IMR-90 (cell line): ENCODE results near the gene FOXN4. TPM values are rescaled to one million over a fixed set of nuclear protein-coding genes. Genes with fewer than 3 reads are reported as not detected.

ENCODE experiments used
- ATAC-seq: fragments of 200-7000 bp; cut with Tn5 transposase; 2 replicates; pipeline ENCODE4 v1.9.1; 2020; ENCODE audit warnings: low read depth, mild to moderate bottlenecking, moderate library complexity
- BruUV-seq: library from RNA; stranded (reverse); fragments of 400-500 nt; replicated peaks from 2 replicates; lab custom pipeline; 2021; lab: Mats Ljungman, UMichigan
- CTCF ChIA-PET: fragments of 300-600 bp; formaldehyde crosslinking; extraction: SDS; loops from one replicate; lab custom pipeline; 2021; ENCODE audit warnings: antibody characterized with exemption; lab: Yijun Ruan, JAX
- POLR2A ChIA-PET: fragments of 300-600 bp; sonication (Branson Sonifier 250); formaldehyde crosslinking; loops from one replicate; lab custom pipeline; 2022; ENCODE audit warnings: antibody characterized with exemption; ENCODE audit not compliant: unreplicated experiment; lab: Charles Lee
- DNase-seq: peaks from one replicate; pipeline ENCODE4 v3.0.0; 2013
- H2AFZ ChIP-seq: replicated peaks from 2 replicates; pipeline ENCODE3; 2013; ENCODE audit warnings: low read length, mild to moderate bottlenecking; ENCODE audit not compliant: poor library complexity
- H2AK5ac ChIP-seq: 2 replicates; pipeline ENCODE4 v1.6.1; 2013; ENCODE audit warnings: low read depth, low read length, inconsistent platforms
- H2AK9ac ChIP-seq: replicated peaks from 2 replicates; pipeline ENCODE3; 2013; ENCODE audit warnings: mild to moderate bottlenecking, low read depth, low read length, moderate library complexity; ENCODE audit not compliant: poor library complexity
- H2BK120ac ChIP-seq: 2 replicates; pipeline ENCODE4 v1.6.1; 2013; ENCODE audit warnings: low read depth, low read length, inconsistent platforms
- H2BK15ac ChIP-seq: 3 replicates; pipeline ENCODE4 v1.6.1; 2013; ENCODE audit warnings: low read depth, low read length, inconsistent platforms
- H2BK20ac ChIP-seq: 2 replicates; pipeline ENCODE4 v1.6.1; 2013; ENCODE audit warnings: low read depth, mild to moderate bottlenecking, inconsistent platforms, low read length, moderate library complexity
- H2BK5ac ChIP-seq: 2 replicates; pipeline ENCODE4 v1.6.1; 2013; ENCODE audit warnings: mild to moderate bottlenecking, low read depth, low read length, inconsistent platforms; ENCODE audit not compliant: poor library complexity, severe bottlenecking
- H3K14ac ChIP-seq: replicated peaks from 2 replicates; pipeline ENCODE4 v1.6.1; 2013; ENCODE audit warnings: low read depth, low read length, inconsistent platforms
- H3K18ac ChIP-seq: 2 replicates; pipeline ENCODE4 v1.6.1; 2013; ENCODE audit warnings: low read depth, low read length, control low read depth
- H3K23ac ChIP-seq: 2 replicates; pipeline ENCODE4 v1.6.1; 2013; ENCODE audit warnings: low read depth, low read length, inconsistent platforms
- H3K27ac ChIP-seq: 2 replicates; pipeline ENCODE4 v1.5.1; 2013; ENCODE audit warnings: mild to moderate bottlenecking, control low read depth, low read length; ENCODE audit not compliant: insufficient read depth
- H3K27me3 ChIP-seq: 2 replicates; pipeline ENCODE4 v1.6.1; 2013; ENCODE audit warnings: low read length; ENCODE audit not compliant: control insufficient read depth, insufficient read depth
- H3K36me3 ChIP-seq: 2 replicates; pipeline ENCODE4 v1.6.1; 2013; ENCODE audit warnings: low read length, mixed read lengths; ENCODE audit not compliant: control insufficient read depth, insufficient read depth
- H3K4ac ChIP-seq: 2 replicates; pipeline ENCODE4 v1.6.1; 2013; ENCODE audit warnings: low read depth, low read length, inconsistent platforms
- H3K4me1 ChIP-seq: 2 replicates; pipeline ENCODE4 v1.6.1; 2013; ENCODE audit warnings: low read length, mixed read lengths; ENCODE audit not compliant: control insufficient read depth, insufficient read depth
- H3K4me2 ChIP-seq: 2 replicates; pipeline ENCODE4 v1.6.1; 2013; ENCODE audit warnings: low read depth, mild to moderate bottlenecking, control low read depth, low read length, moderate library complexity
- H3K4me3 ChIP-seq: 2 replicates; pipeline ENCODE4 v1.5.1; 2013; ENCODE audit warnings: low read depth, mild to moderate bottlenecking, control low read depth, low read length, moderate library complexity; ENCODE audit not compliant: insufficient read depth
- H3K56ac ChIP-seq: 2 replicates; pipeline ENCODE4 v1.6.1; 2013; ENCODE audit warnings: low read length, inconsistent platforms; ENCODE audit not compliant: insufficient read depth; ENCODE audit errors: extremely low read depth
- H3K79me1 ChIP-seq, 2 experiments: 2 replicates each; pipeline ENCODE4 v1.6.1; 2013; ENCODE audit warnings: low read length in 2 of 2, inconsistent platforms in 1 of 2, low read depth in 1 of 2
- H3K9ac ChIP-seq: 2 replicates; pipeline ENCODE4 v1.6.1; 2013; ENCODE audit warnings: low read depth, low read length, control low read depth
- H3K9me1 ChIP-seq: 2 replicates; pipeline ENCODE4 v1.6.1; 2013; ENCODE audit warnings: low read length, inconsistent platforms; ENCODE audit not compliant: insufficient read depth
- H3K9me3 ChIP-seq: 2 replicates; pipeline ENCODE4 v1.6.1; 2013; ENCODE audit warnings: low read length; ENCODE audit not compliant: control insufficient read depth, insufficient read depth
- H4K20me1 ChIP-seq: 2 replicates; pipeline ENCODE4 v1.6.1; 2013; ENCODE audit warnings: low read length, inconsistent platforms; ENCODE audit not compliant: insufficient read depth
- H4K5ac ChIP-seq: 2 replicates; pipeline ENCODE4 v1.6.1; 2013; ENCODE audit warnings: mild to moderate bottlenecking, low read depth, low read length, control low read depth
- H4K8ac ChIP-seq, 2 experiments: 2 replicates each; pipeline ENCODE4 v1.6.1; 2013; ENCODE audit warnings: low read depth in 2 of 2, low read length in 2 of 2, control low read depth in 1 of 2, inconsistent platforms in 1 of 2
- H4K91ac ChIP-seq: 2 replicates; pipeline ENCODE4 v1.6.1; 2013; ENCODE audit warnings: low read depth, low read length, inconsistent platforms; ENCODE audit not compliant: insufficient read depth
- CEBPB ChIP-seq: IDR thresholded peaks from 2 replicates; pipeline ENCODE4 v1.6.1; 2012; ENCODE audit warnings: low read depth, low read length, improper control_type of control experiment
- MXI1 ChIP-seq: IDR thresholded peaks from 2 replicates; pipeline ENCODE4 v1.6.1; 2012; ENCODE audit warnings: low read depth, mild to moderate bottlenecking, low read length, moderate library complexity, borderline replicate concordance
- WGBS, 2 experiments: methylation state at CpG; one replicate each; pipeline versions ENCODE4 v1.1.5 to v1.1.7; 2013; ENCODE audit warnings: missing lambda C conversion rate in 2 of 2; ENCODE audit not compliant: insufficient read length in 1 of 2; ENCODE audit errors: extremely low coverage in 2 of 2; 5-methylcytosine and 5-hydroxymethylcytosine counted together
- dilution Hi-C: fragments of 300-500 bp; cut with HindIII; formaldehyde crosslinking; loops from one replicate; pipeline ENCODE4 v1.14.3; 2018; ENCODE audit warnings: low sequenced_read_pairs; ENCODE audit not compliant: unreplicated experiment
- in situ Hi-C: fragments of 300-500 bp; cut with MboI; formaldehyde crosslinking; loops from 3 replicates; pipeline ENCODE4 v1.14.3; 2019; ENCODE audit warnings: low sequenced_read_pairs, inconsistent platforms, mixed read lengths
- intact Hi-C: fragments of 100-400 bp; cut with micrococcal nuclease; formaldehyde crosslinking; loops from 2 replicates; pipeline ENCODE4 v1.10.0; 2022
- polyA plus RNA-seq, 3 experiments: library from polyadenylated mRNA; depleted of rRNA; stranded (reverse); fragments of >200 nt; gene quantifications; 2 replicates each; pipeline ENCODE4 v1.2.3, GENCODE V29; 2012; ENCODE audit warnings: low replicate concordance in 1 of 3
- total RNA-seq: library from RNA; depleted of rRNA; stranded (reverse); fragments of >200 nt; gene quantifications from 2 replicates; pipeline ENCODE4 v1.2.3, GENCODE V29; 2012

Gene FOXN4
- total and polyA plus RNA-seq, 2 of the 4 experiments (the other 2 are of a cell fraction) = not detected

GRCh38 chr12:109277899-109278762, 31.0 kb downstream of the FOXN4 start:
- H2BK120ac ChIP-seq = no peak overlapping the region
- ChIA-PET CTCF (no interaction called here), POLR2A (no interaction called here)
- in situ Hi-C loops = no loop called here
- H3K79me1 ChIP-seq = no peaks in the 10 kb centered on the region
- H3K9me3 ChIP-seq = no peaks in the 10 kb centered on the region
- H2BK15ac ChIP-seq = no peak overlapping the region
- no peaks in the 10 kb centered on the region for H3K36me3 ChIP-seq
- ATAC-seq = peak; percentile 72
- no peak overlapping the region for H2BK20ac ChIP-seq
- intact Hi-C loops = no loop called here
- H3K56ac ChIP-seq = no peak overlapping the region
- no peak overlapping the region for H2AK5ac ChIP-seq
- TF ChIP-seq CEBPB (peak; percentile 29; the same call in 1 of the 2 replicates), MXI1 (no peak)
- no peak overlapping the region for H2AFZ ChIP-seq
- no peak overlapping the region for H4K91ac ChIP-seq
- H3K23ac ChIP-seq = no peak overlapping the region
- no peak overlapping the region for H3K4me3 ChIP-seq
- no peaks in the 10 kb centered on the region for H4K20me1 ChIP-seq
- H4K8ac ChIP-seq = no peak overlapping the region
- BruUV-seq = no TSS peak
- 0 out of 2 replicates have a peak, but pooled peaks cover 5% of the 10 kb centered on the region for H3K9me1 ChIP-seq
- 10% methylated on average over 2 of the region's 15 CpGs; no CpG with 5 or more reads in 1 of the 2 experiments for WGBS, 2 experiments
- peak; percentile 12 for DNase-seq
- no peak overlapping the region for H3K9ac ChIP-seq
- H2BK5ac ChIP-seq = no peak overlapping the region
- H3K27ac ChIP-seq = no peak overlapping the region
- dilution Hi-C loops = no loop called here
- no peak overlapping the region; the same call in 1 of the 2 replicates for H3K4me2 ChIP-seq
- no peak overlapping the region for H3K4ac ChIP-seq
- H3K14ac ChIP-seq = no peak overlapping the region
- no peaks in the 10 kb centered on the region for H3K4me1 ChIP-seq
- no peak overlapping the region for H3K18ac ChIP-seq
- no peak overlapping the region for H4K5ac ChIP-seq
- H3K27me3 ChIP-seq = peaks cover 10% of the 10 kb centered on the region; the same call in 1 of the 2 replicates
- peak overlapping the region; percentile 42 for H2AK9ac ChIP-seq
